ENCODE measurements around the gene GLIS1.
"Not testable (repeated sequence)": the region's sequence is repeated elsewhere in the genome, so short reads cannot be mapped to it uniquely, and the experiment has no call there.

GLIS1 gene

DNA sequence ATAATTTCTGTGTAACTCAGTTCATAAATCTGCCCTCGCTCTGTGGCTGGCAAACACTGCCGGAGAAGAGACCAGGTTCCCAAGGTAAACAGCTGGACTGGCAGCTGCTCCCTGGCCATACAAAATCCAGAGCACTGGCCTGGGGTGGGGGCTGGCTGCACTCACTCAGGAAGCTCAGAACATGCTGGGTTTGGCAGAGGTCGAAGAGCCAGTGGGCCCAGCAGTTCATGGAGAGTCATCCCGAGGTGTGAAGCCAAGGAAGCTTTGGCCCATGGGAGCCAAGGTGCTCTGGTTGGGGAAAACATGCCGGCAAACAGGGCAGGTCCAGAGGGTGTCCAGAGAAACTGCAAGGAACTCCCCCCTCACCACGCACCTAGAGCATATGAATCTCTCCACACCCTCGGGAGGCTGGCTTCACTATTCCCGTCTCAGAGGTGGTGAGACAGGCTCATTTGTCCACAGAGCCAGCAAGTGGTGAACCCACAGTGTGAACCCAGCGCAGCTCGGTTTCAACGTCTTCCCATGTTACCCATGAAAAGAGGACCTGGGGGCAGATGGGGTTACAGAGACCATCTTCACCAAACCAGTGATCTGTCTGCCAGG is 177.4 kb downstream of the GLIS1 start:
- DNase-seq (ENCODE audit: low read depth in 2 of 2): no peak

DNA sequence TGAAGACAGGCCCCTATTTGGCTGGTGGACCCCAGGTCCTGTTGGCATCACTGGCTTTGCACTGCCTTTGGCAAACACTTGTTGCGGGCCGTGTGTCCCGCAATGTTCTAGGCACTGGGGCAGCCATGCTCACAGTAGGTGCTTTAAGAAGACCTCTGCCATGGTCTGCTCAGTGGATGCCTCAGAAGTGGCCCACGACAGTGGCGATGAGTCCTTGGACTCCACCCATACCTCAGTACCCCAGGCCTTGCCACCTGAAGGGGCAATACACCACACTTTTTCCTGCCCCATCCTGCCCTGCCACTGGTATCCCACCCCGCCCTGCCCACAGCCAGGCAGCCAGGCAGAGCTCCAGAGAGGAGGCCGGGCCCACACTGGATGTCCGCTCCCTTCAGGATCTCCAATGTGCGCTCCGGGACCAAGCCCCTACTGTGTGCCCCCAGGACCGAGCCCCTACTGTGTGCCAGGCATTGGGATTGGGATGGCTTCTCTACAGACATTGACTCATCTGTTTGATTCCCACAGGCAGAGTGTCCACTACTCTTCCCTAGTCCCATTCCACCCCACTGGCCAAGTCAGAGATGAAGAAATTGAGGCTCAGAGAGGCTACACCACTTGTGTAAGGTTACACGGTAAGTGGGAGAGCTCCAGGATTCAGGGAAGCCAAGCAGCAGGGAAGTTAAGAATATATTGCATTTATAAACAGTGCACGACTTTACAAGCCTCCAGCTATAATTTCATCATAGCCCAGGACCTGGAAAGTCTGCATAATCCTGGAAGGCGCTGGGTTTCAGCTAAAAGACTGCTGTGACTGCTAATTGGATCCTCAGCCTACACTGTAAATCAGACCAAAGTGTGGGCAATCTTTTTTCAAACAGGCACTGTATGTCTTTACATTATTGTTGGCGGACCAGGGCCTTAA is 178.1 kb downstream of the GLIS1 start:
- DNase-seq (ENCODE audit: low read depth in 2 of 2): no peak

DNA sequence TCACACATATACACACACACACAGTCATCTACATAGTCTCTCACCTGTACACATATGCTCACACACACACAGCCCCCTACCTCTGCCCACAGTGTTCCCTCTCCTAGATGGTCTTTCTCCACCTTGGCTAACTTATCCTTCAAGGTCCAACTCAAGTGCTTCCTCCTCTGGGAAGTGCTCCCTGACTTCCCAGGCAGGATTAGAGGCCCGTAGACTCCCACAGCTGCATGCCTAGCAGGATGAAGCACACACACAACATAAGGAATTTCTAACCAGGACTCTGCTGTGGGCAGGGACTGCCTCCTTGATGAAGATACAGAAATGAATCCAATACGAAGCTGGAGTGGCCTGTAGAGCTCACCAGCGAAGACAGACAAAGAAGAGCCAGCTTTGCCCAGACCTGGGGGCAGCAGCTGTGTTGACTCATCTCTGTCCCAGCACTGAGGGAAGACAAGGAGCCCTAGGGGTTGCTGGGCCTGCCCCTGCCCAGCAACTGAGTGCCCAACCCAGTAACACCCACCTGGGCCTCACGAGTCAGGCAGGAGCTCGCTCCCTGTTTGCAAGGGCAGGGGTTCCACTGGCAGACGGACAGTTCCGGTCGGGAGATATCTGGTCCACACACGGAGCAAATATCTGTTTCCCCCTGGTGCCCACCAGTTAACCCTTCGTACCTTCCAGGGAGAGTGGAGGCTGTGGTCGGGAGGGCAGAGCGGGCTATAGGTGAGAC is 178.9 kb downstream of the GLIS1 start:
- DNase-seq (ENCODE audit: low read depth in 2 of 2): no peak

DNA sequence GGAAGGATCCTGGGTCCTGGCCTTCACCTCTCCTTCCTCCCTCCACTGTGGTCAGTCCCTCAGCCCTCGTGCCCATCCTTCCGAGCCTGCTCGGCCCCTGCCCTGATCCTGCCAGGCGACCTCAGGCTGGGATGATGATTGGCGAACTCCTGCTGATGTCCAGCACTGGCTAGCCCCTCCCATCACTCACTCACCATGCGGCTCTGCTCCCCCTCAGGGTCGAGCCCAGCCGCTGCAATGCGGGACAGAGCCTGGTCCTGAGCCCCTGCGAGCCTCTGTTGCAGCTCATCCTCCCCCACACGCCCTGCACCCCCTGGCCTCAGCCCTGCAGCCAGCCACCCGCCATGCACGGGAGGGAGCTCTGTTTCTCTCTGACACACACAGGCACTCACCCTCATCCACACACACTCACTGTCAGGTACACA is 179.6 kb downstream of the GLIS1 start:
- no peak for DNase-seq (ENCODE audit: low read depth in 2 of 2)

- no peak for DNase-seq (ENCODE audit: low read depth in 2 of 2)
Observed at GRCh38 chr1:53558739-53559315, 180.1 kb downstream of the GLIS1 start.

GRCh38 chr1:53557830-53558738 is 180.9 kb downstream of the GLIS1 start:
- no peak for DNase-seq (ENCODE audit: low read depth in 2 of 2)

DNA sequence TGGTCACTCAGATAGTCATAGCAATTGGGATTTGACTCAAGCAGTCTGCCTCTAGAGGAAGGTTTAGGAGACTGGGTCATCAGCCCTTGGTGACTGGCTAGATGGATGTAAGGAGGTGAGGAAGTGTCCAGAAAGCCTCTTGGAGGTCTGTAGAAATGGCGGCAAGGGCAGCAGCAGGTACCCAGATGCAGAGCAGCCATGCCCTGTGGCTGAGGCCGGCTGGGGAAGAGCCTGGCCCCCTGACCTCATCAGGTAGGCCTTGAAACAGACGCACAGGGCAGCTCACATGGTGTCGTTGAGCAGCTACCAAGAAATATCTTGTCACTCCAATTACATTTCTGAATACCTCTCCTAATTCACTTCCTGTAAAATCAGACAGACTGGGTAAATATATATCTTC is 181.6 kb downstream of the GLIS1 start:
- DNase-seq (ENCODE audit: low read depth in 2 of 2): no peak

DNA sequence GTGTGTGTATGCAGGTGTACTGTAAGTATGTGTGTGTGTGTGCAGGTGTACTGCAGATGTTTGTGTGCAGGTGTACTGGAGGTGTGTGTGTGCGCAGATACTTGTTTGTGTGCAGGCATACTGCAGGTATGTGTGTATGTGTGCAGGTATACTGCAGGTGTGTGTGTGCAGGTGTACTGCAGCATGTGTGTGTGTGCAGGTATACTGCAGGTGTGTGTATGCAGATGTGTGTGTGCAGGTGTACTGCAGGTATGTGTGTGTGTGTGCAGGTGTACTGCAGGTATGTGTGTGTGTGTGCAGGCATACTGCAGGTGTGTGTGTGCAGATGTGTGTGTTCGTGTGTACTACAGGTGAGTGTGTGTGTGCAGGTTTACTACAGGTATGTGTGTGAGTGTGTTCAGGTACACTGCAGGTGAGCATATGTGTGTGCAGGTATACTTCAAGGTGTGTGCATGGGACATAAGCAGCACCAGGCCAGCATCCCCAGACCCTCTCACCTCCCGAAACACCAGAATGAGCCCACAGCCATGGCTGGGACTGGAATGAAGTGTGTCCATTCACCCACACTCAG is 182.2 kb downstream of the GLIS1 start:
- no peak for DNase-seq (ENCODE audit: low read depth in 2 of 2)

DNA sequence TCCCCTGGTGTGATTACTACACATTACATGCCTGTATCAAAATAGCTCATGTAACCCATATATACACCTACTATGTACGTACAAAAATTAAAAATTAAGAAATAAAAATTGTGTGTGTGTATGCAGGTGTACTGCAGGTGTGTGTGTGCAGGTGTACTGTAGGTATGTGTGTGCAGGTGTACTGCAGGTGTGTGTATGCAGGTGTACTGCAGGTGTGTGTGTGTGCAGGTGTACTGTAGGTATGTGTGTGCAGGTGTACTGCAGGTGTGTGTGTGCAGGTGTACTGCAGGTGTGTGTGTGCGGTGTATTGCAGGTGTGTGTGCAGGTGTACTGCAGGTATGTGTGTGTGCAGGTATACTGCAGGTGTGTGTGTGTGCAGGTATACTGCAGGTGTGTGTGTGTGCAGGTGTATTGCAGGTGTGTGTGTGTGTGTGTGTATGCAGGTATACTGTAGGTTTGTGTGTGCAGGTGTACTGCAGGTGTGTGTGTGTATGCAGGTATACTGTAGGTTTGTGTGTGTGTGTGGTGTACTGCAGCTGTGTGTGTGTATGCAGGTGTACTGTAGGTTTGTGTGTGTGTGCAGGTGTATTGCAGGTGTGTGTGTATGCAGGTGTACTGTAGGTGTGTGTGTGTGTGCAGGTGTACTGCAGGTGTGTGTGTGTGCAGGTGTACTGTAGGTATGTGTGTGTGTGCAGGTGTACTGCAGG is 183.2 kb downstream of the GLIS1 start:
- not testable (repeated sequence) for DNase-seq (ENCODE audit: low read depth in 2 of 2)

DNA sequence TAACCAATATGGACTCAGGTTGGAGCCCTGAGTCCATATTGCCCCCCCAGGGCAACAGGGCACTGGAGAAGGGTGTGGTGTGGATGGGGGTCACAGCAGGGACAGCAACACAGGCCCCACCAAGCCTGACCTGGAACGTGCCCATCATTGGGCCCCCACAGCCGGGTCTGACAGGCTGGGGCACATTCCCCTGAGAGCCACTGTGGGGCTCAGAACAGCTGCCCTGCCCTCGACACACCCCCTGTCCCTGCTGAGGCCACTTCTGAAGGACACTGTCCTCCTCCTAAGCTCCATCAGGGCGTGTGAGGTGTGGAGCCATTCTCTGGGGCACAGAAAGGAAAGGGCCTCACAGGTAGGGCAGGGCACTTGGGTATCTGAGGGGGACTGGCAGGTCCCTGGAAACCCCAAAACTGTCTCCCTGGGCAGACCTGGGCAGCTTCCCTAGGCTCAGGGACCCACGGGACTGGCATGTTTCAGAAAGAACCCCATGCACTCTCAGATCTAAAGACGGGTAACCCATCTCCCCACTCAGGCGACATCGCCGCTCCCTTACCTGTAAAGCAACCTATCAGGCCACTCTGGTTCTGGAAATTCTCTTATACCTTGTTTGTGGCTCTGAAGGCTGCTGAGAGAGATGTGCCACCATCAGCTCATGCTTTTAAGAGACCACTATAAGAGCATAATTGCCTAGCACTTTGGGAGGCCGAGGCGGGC is 184.2 kb downstream of the GLIS1 start:
- no peak for DNase-seq (ENCODE audit: low read depth in 2 of 2)

GRCh38 chr1:53553734-53554509 is 185.0 kb downstream of the GLIS1 start:
- no peak for DNase-seq (ENCODE audit: low read depth in 2 of 2)

DNA sequence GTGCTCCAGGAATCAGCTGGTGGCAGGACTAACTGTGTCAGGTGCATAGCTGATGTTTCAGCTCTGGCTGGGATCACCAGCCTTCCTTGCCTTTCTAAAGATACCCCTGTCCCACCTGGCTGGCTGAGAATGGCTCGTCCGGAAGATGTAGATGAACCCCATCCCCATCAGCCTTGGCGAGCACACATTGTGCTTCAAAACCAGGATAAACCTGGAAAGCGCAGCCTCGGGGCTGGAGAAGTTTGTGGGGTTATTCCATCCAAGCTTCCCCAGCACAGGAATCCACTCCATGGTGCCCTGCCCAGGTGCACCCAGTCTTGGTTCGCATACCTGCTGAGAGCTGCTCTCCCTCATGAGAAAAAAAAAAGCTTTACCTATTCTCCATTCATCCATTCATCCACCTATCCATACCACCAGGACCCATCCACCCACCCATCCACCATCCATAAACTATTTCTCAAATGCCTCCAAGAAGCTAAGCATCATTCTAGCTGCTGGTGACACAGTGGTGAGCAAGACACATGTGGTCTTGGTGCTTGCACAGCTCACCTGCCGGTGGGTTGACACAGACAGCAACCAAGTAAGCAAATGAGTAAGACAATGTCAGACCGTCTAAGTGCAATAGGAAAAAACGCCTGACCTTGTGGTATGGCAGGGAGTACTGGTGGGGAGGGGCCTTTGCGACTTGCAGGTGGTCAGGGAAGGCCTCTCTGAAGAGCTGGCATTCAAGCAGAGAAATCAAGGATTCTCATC is 185.8 kb downstream of the GLIS1 start:
- DNase-seq (ENCODE audit: low read depth in 2 of 2): no peak

GRCh38 chr1:53552146-53552861 is 186.7 kb downstream of the GLIS1 start:
- DNase-seq (ENCODE audit: low read depth in 2 of 2): no peak

DNA sequence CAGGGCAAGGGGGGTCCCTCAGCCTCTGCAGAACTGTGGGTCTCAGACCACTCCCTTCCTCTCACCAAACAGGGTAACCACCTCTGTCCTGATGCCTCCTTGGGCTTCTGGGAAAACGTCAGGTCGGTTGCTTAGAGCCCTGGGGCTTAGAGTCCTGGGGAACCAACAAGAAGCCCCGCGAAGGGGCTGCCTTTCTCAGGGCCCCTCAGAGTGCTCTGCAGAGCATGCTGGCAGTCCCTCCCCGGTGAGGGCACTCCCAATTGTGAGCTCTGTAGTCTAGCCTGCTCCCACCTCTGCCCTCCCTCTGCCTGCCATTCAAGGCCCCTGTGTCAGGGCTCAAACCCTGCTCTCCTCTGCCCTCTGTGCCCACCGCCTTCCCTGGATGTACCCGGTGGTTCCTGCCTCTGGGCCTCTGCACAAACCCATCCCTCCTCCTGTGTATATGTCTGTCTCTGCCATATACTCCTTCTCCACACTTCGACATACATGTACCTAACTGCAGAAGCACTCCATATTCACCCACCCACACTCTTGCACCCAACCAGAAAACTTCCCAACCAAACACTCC is 187.5 kb downstream of the GLIS1 start:
- no peak for DNase-seq (ENCODE audit: low read depth in 2 of 2)

- DNase-seq (ENCODE audit: low read depth in 2 of 2): peak in 1 of 2 experiments; percentile 27
Observed at GRCh38 chr1:53550201-53550741, 188.7 kb downstream of the GLIS1 start.

- DNase-seq (ENCODE audit: low read depth in 2 of 2): no peak
Observed at GRCh38 chr1:53549781-53550180, 189.2 kb downstream of the GLIS1 start.

DNA sequence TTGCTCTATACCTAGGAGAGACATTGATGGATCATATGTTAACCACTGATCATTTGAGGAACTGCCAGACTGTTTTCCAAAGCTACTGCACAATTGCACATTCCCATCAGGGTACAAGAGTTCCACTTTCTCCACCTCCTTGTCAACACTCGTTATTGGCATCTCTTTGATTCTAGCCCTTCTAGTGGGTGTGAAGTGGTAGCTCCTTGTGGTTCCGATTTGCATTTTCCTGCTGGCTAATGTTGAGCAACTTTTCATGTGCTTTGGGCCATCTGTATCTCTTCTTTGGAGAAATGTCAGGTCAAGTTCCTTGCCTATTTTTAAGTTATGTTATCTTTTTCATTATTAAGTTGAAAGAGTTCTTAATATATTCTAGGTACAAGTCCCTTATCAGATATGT is 189.7 kb downstream of the GLIS1 start:
- DNase-seq (ENCODE audit: low read depth in 2 of 2): no peak
